T-cell (primary cell): ENCODE measurements around the gene PRC1. TPM values are rescaled to one million over a fixed set of nuclear protein-coding genes. Genes with fewer than 3 reads are reported as not detected.
"Not testable (repeated sequence)": the region's sequence is repeated elsewhere in the genome, so short reads cannot be mapped to it uniquely, and the experiment has no call there.

Experiments used
- ATAC-seq, 4 experiments: fragments of 200-7000 bp in 3 of 4; fragments of 150-1000 bp in 1 of 4; cut with Tn5 transposase; replicated peaks in 1 of 4; 1 replicate in 3 of 4; 2 replicates in 1 of 4; pipeline ENCODE4 v1.10.0; 2021; ENCODE audit warnings: moderate library complexity in 3 of 4, mild to moderate bottlenecking in 2 of 4, moderate number of reproducible peaks in 1 of 4
- CTCF ChIA-PET, 2 donors: fragments of 300-600 bp; sonication (Branson Sonifier 250); formaldehyde crosslinking; loops; one replicate each; lab custom pipeline; 2022; ENCODE audit warnings: antibody characterized with exemption in 2 of 2; lab: Charles Lee
- POLR2A ChIA-PET, 2 donors: fragments of 300-600 bp; sonication (Branson Sonifier 250); formaldehyde crosslinking; loops; one replicate each; lab custom pipeline; 2022; ENCODE audit warnings: antibody characterized with exemption in 2 of 2; lab: Charles Lee
- DNase-seq, 35 experiments: peaks; one replicate each; pipeline versions ENCODE4 v3.0.0 to v3.0.0-alpha.2; 2013 to 2023
- H3K27ac ChIP-seq: one replicate; pipeline ENCODE4 v1.5.1; 2013; ENCODE audit warnings: low read length
- H3K27me3 ChIP-seq, 2 experiments: replicated peaks in 1 of 2; 1 replicate in 1 of 2; 2 replicates in 1 of 2; pipeline versions ENCODE4 v1.6.1 to v1.7.0; 2013; ENCODE audit warnings: low read length in 1 of 2, mixed read lengths in 1 of 2; ENCODE audit not compliant: control insufficient read depth in 2 of 2, insufficient read depth in 2 of 2; ENCODE audit errors: extremely low read depth in 1 of 2
- H3K36me3 ChIP-seq, 2 donors: 1 replicate in 1 of 2; 2 replicates in 1 of 2; pipeline versions ENCODE4 v1.6.1 to v1.7.0; 2013; ENCODE audit warnings: low read length in 1 of 2; ENCODE audit not compliant: control insufficient read depth in 2 of 2, insufficient read depth in 1 of 2; ENCODE audit errors: extremely low read depth in 1 of 2
- H3K4me1 ChIP-seq, 2 experiments: 1 replicate in 1 of 2; 2 replicates in 1 of 2; pipeline versions ENCODE4 v1.6.1 to v1.7.0; 2013; ENCODE audit warnings: low read length in 2 of 2, mixed read lengths in 1 of 2; ENCODE audit not compliant: insufficient read depth in 2 of 2, control insufficient read depth in 1 of 2; ENCODE audit errors: extremely low read depth in 1 of 2
- H3K4me3 ChIP-seq, 2 donors: 1 replicate in 1 of 2; 2 replicates in 1 of 2; pipeline versions ENCODE4 v1.5.1 to v1.7.0; 2013; ENCODE audit warnings: mild to moderate bottlenecking in 2 of 2, low read length in 1 of 2, moderate library complexity in 1 of 2; ENCODE audit not compliant: control insufficient read depth in 1 of 2; ENCODE audit errors: extremely low read depth in 1 of 2
- H3K9me3 ChIP-seq: 2 replicates; pipeline ENCODE4 v1.7.0; 2013
- H3K27ac Mint-ChIP-seq, 2 donors: one replicate each; pipeline ENCODE4 v1.8.0; 2020 to 2021; ENCODE audit warnings: mild to moderate bottlenecking in 2 of 2, mixed read lengths in 2 of 2
- H3K27me3 Mint-ChIP-seq, 2 donors: one replicate each; pipeline ENCODE4 v1.8.0; 2021 to 2022; ENCODE audit warnings: mixed read lengths in 2 of 2
- H3K36me3 Mint-ChIP-seq: one replicate; pipeline ENCODE4 v1.8.0; 2021; ENCODE audit warnings: mixed read lengths
- H3K4me1 Mint-ChIP-seq, 3 donors: one replicate each; pipeline ENCODE4 v1.8.0; 2020 to 2022; ENCODE audit warnings: mixed read lengths in 3 of 3, mild to moderate bottlenecking in 1 of 3
- H3K4me3 Mint-ChIP-seq, 3 donors: one replicate each; pipeline ENCODE4 v1.8.0; 2020 to 2022; ENCODE audit warnings: mild to moderate bottlenecking in 3 of 3, mixed read lengths in 3 of 3, moderate library complexity in 3 of 3
- H3K9me3 Mint-ChIP-seq, 3 donors: one replicate each; pipeline ENCODE4 v1.8.0; 2020 to 2022; ENCODE audit warnings: mixed read lengths in 3 of 3
- WGBS: methylation state at CpG from one replicate; pipeline ENCODE4 v1.1.5; 2013; ENCODE audit warnings: missing lambda C conversion rate; ENCODE audit not compliant: insufficient coverage; 5-methylcytosine and 5-hydroxymethylcytosine counted together
- total RNA-seq, 35 experiments: library from RNA in 6 of 35; stranded (reverse) in 6 of 35; fragments of 120-200 nt in 1 of 35; gene quantifications; one replicate each; pipeline versions ENCODE4 v1.2.1 to v1.2.4 and lab custom pipeline; 2013 to 2026

Gene PRC1
- total RNA-seq, 5 donors from 2014 or later (not counting 1 experiment from before 2014, with no cell fraction given), result 4.7 to 25.9 (median 6.8) TPM

- not testable (repeated sequence) for DNase-seq
Observed at GRCh38 chr15:90922712-90923322, 71.5 kb downstream of the PRC1 start.

DNA sequence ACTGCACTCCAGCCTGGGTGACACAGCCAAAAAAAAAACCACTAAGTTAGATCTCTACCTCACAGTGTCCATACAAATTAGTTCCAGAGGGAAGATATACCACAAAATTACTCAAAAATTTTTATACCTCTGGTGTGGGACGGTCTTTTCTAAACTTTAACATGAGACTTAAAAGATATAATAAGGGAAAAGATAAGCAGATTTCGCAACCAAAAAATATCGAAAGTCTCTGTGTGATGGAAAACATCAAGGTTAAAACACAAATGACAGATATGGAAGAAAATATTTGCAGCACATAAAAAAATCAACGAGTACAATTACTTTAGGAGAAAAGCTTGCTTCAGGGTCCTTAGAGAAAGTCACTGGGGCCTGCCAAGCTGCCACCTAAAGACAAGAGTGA is 72.4 kb downstream of the PRC1 start:
- ATAC-seq (no peak), DNase-seq (no peak)
- ChIA-PET POLR2A (interaction anchor here in 1 of 2 donors (0.6 kb wide), 1 partner anchor 801 kb away, joined by 11 read pairs; no protein-coding TSS in a partner anchor), CTCF (no interaction called here)
- WGBS, result no CpG with 5 or more reads among the region's 4 CpGs
- Mint-ChIP-seq H3K9me3 (no peaks in the 10 kb centered on the region), H3K27me3 (no peaks in the 10 kb centered on the region), H3K4me3 (no peak overlapping the region), H3K36me3 (peaks cover 44% of the 10 kb centered on the region), H3K27ac (no peak overlapping the region), H3K4me1 (no peaks in the 10 kb centered on the region)
- Histone ChIP-seq H3K36me3 (peaks cover 7 to 42% of the 10 kb centered on the region in 2 donors), H3K4me3 (no peak overlapping the region), H3K27me3 (no peaks in the 10 kb centered on the region), H3K9me3 (no peaks in the 10 kb centered on the region), H3K4me1 (no peaks in the 10 kb centered on the region), H3K27ac (no peak overlapping the region)

More at GRCh38 chr15:90922712-90923322, 71.5 kb downstream of the PRC1 start:
- not testable (repeated sequence) for H3K9me3 ChIP-seq, H3K27ac Mint-ChIP-seq, ATAC-seq, H3K4me1 ChIP-seq, H3K4me1 Mint-ChIP-seq, H3K4me3 Mint-ChIP-seq, H3K27me3 Mint-ChIP-seq, H3K27ac ChIP-seq, H3K27me3 ChIP-seq, H3K4me3 ChIP-seq, H3K9me3 Mint-ChIP-seq
- peaks cover 7 to 33% of the 10 kb centered on the region in 2 donors for H3K36me3 ChIP-seq
- CTCF ChIA-PET, result interaction anchor here in 1 of 2 donors (0.6 to 1.5 kb wide), 2 partner anchors 9 to 20 kb away, joined by 3 to 6 read pairs; no protein-coding TSS in a partner anchor
- POLR2A ChIA-PET, result interaction anchor here in 1 of 2 donors (0.6 kb wide), 1 partner anchor 24 kb away, joined by 6 read pairs; no protein-coding TSS in a partner anchor
- WGBS, result 60% methylated on average over 1 of the region's 7 CpGs
- H3K36me3 Mint-ChIP-seq, result peaks cover 35% of the 10 kb centered on the region

DNA sequence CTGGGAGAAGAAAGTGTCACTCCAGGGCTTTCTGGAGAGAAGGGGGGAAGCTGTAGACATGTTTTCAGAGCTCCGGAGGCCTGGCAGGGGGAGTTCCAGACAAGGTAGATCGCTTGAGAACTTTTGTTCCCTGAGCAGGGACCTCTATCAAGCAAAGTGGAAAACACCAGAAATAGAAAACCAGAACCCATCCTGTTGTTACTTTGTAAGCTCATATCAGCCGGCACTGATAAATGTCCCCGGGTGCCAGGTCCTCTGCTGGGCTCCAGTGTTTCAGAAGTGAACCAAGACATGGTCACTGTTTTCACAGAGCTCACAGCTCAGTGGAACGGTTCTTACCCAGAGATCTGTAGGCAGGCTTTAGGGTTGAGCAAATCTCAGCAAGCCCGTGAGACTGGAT is 75.5 kb downstream of the PRC1 start:
- ATAC-seq (no peak), DNase-seq (no peak)
- POLR2A ChIA-PET, result interaction anchor here in 1 of 2 donors (0.5 kb wide), 1 partner anchor 77 kb away, joined by 3 read pairs; no protein-coding TSS in a partner anchor
- no peaks in the 10 kb centered on the region for H3K9me3 Mint-ChIP-seq
- no peaks in the 10 kb centered on the region for H3K27me3 Mint-ChIP-seq
- no peak overlapping the region for H3K4me3 Mint-ChIP-seq
- CTCF ChIA-PET, result no interaction called here
- H3K4me3 ChIP-seq, result no peak overlapping the region
- no peak overlapping the region for H3K27ac Mint-ChIP-seq
- H3K36me3 Mint-ChIP-seq, result peaks cover 66% of the 10 kb centered on the region
- H3K4me1 ChIP-seq, result no peaks in the 10 kb centered on the region
- WGBS, result 96% methylated on average over 4 of the region's 6 CpGs
- no peaks in the 10 kb centered on the region for H3K27me3 ChIP-seq
- no peaks in the 10 kb centered on the region for H3K9me3 ChIP-seq
- H3K27ac ChIP-seq, result no peak overlapping the region
- H3K4me1 Mint-ChIP-seq, result no peaks in the 10 kb centered on the region
- H3K36me3 ChIP-seq, result peaks cover 7 to 68% of the 10 kb centered on the region in 2 donors

DNA sequence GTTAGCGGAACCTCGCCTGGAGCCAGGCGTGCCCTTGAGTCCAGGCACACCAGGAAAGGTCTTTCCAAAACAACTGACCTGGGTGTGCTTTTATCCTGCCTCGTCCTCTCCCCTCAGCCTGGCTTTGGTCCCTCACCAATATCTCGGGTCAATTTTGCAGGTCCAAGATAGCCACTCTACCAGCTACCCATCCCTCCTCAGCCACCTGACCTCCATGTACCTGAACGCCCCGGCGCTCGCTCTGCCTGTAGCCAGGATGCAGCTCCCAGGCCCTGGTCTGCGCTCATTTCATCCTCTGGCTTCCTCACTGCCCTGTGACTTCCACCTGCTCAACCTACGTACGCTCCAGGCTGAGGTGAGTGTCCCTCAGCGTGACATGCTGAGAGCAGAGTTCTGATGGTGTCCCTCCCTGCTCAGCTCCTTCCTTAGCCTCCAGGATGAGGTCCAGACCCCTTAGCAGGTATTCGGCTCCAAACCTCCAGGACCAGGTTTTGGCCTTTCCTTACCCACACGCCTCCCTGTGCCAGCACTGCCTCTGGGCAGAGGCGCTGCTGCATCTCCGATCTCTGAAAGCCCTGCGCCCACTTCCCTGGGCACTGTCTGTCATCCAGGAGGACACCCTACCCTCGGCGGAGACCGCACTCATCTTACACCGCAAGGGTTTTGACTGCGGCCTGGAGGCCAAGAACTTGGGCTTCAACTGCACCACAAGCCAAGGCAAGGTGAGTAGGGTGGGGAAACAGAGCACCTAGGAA is 76.1 kb downstream of the PRC1 start:
- no peak overlapping the region for H3K4me3 Mint-ChIP-seq
- H3K9me3 ChIP-seq, result no peaks in the 10 kb centered on the region
- 97% methylated on average over 23 of the region's 23 CpGs for WGBS
- H3K27ac ChIP-seq, result no peak overlapping the region
- H3K9me3 Mint-ChIP-seq, result no peaks in the 10 kb centered on the region
- H3K36me3 ChIP-seq, result peaks cover 9 to 75% of the 10 kb centered on the region in 2 donors
- ChIA-PET CTCF (no interaction called here), POLR2A (interaction anchor here in 1 of 2 donors (0.5 kb wide), 1 partner anchor 76 kb away, joined by 3 read pairs; no protein-coding TSS in a partner anchor)
- no peak overlapping the region for H3K4me3 ChIP-seq
- no peaks in the 10 kb centered on the region for H3K4me1 Mint-ChIP-seq
- no peaks in the 10 kb centered on the region for H3K4me1 ChIP-seq
- DNase-seq (no peak), ATAC-seq (no peak)
- no peaks in the 10 kb centered on the region for H3K27me3 ChIP-seq
- no peak overlapping the region for H3K27ac Mint-ChIP-seq
- H3K27me3 Mint-ChIP-seq, result no peaks in the 10 kb centered on the region
- H3K36me3 Mint-ChIP-seq, result peaks cover 73% of the 10 kb centered on the region

DNA sequence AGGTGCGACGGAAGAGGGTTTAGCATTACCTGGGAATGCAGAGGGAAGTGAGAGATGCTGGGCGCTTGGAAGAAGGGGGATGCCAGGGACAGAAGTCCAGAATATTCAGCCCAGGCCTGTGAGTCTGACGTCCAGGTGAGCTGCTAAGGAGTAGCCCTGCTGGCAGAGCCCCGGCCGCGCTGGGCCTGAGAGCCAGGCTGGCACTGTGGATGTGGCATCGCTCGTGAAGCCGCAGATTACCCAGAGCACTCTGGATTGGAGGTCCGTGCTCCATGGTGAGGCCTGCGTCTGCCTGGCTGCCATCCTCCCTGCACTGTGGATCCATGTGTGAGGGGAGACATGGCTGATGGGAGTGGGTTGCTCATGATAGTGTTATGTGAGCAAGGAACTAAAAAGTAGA is 76.8 kb downstream of the PRC1 start:
- DNase-seq, result no peak
- Mint-ChIP-seq H3K9me3 (no peaks in the 10 kb centered on the region), H3K36me3 (peaks cover 78% of the 10 kb centered on the region), H3K4me1 (no peaks in the 10 kb centered on the region), H3K27ac (no peak overlapping the region), H3K4me3 (no peak overlapping the region), H3K27me3 (no peaks in the 10 kb centered on the region)
- WGBS, result 100% methylated on average over 12 of the region's 12 CpGs
- Histone ChIP-seq H3K27me3 (no peaks in the 10 kb centered on the region), H3K36me3 (peaks cover 15 to 81% of the 10 kb centered on the region in 2 donors), H3K4me3 (no peak overlapping the region), H3K9me3 (no peaks in the 10 kb centered on the region), H3K4me1 (no peaks in the 10 kb centered on the region), H3K27ac (no peak overlapping the region)
- ATAC-seq, result no peak
- ChIA-PET CTCF (interaction anchor here in 1 of 2 donors (0.6 kb wide), 1 partner anchor 544 kb away, joined by 3 read pairs; no protein-coding TSS in a partner anchor), POLR2A (no interaction called here)

- Mint-ChIP-seq H3K4me3 (no peak overlapping the region), H3K9me3 (no peaks in the 10 kb centered on the region), H3K27ac (no peak overlapping the region), H3K36me3 (peaks cover 74% of the 10 kb centered on the region), H3K4me1 (no peaks in the 10 kb centered on the region), H3K27me3 (no peaks in the 10 kb centered on the region)
- H3K9me3 ChIP-seq, result no peaks in the 10 kb centered on the region
- no peak overlapping the region for H3K27ac ChIP-seq
- H3K36me3 ChIP-seq, result peaks cover 23 to 92% of the 10 kb centered on the region in 2 donors
- no peaks in the 10 kb centered on the region for H3K27me3 ChIP-seq
- WGBS, result 85% methylated on average over 11 of the region's 11 CpGs
- no peaks in the 10 kb centered on the region for H3K4me1 ChIP-seq
- DNase-seq, result no peak
- CTCF ChIA-PET, result no interaction called here
- no peak for ATAC-seq
- POLR2A ChIA-PET, result no interaction called here
- no peak overlapping the region for H3K4me3 ChIP-seq
Observed at GRCh38 chr15:90916461-90916860, 77.9 kb downstream of the PRC1 start.
